LNCaP clone FGC (cell line): ENCODE data around the gene DHX40.
"Not testable (repeated sequence)": the region's sequence is repeated elsewhere in the genome, so short reads cannot be mapped to it uniquely, and the experiment has no call there.

Experiments
- DNase-seq: peaks from one replicate; pipeline ENCODE4 v3.0.0-alpha.2; 2011; ENCODE audit warnings: low read depth
- H3K4me3 ChIP-seq: 2 replicates; pipeline ENCODE4 v1.5.1; 2011; ENCODE audit warnings: mild to moderate bottlenecking, low read depth, low read length, control low read depth
- CTCF ChIP-seq: IDR thresholded peaks from 2 replicates; pipeline ENCODE4 v1.5.1; 2012; ENCODE audit warnings: mild to moderate bottlenecking; ENCODE audit not compliant: control insufficient read depth, insufficient read depth; ENCODE audit errors: extremely low read depth

Gene DHX40

GRCh38 chr17:59538195-59538909 is 27.1 kb upstream of the DHX40 start:
- TF ChIP-seq CTCF, result no peak
- H3K4me3 ChIP-seq, result no peak overlapping the region
- DNase-seq, result no peak

- TF ChIP-seq CTCF, result no peak
- DNase-seq, result no peak
- H3K4me3 ChIP-seq, result no peak overlapping the region
Observed at GRCh38 chr17:59542960-59543635, 22.3 kb upstream of the DHX40 start.

- no peak for TF ChIP-seq CTCF
- no peak overlapping the region for H3K4me3 ChIP-seq
- no peak for DNase-seq
Observed at GRCh38 chr17:59545942-59546341, 19.5 kb upstream of the DHX40 start.

- DNase-seq, result no peak
- no peak overlapping the region for H3K4me3 ChIP-seq
- no peak for TF ChIP-seq CTCF
Observed at GRCh38 chr17:59547131-59547915, 18.1 kb upstream of the DHX40 start.

- not testable (repeated sequence) for H3K4me3 ChIP-seq
Observed at GRCh38 chr17:59548985-59549384, 16.4 kb upstream of the DHX40 start.

GRCh38 chr17:59550703-59551102 is 14.7 kb upstream of the DHX40 start:
- TF ChIP-seq CTCF, result no peak
- no peak overlapping the region for H3K4me3 ChIP-seq
- no peak for DNase-seq

More at GRCh38 chr17:59548985-59549384, 16.4 kb upstream of the DHX40 start:
- not testable (repeated sequence) for DNase-seq

GRCh38 chr17:59558039-59558438 is 7.4 kb upstream of the DHX40 start:
- no peak for DNase-seq
- TF ChIP-seq CTCF, result no peak
- H3K4me3 ChIP-seq, result no peak overlapping the region
